ENCODE data around the gene RANGAP1.
A peak's percentile ranks its signal among the peaks of the same experiment; 100 is the strongest.

RANGAP1 gene

GRCh38 chr22:41231369-41231768 is 54.6 kb downstream of the RANGAP1 start:
- DNase-seq: no peak

GRCh38 chr22:41230401-41230785 is 55.6 kb downstream of the RANGAP1 start:
- no peak for DNase-seq

GRCh38 chr22:41229730-41230400 is 56.1 kb downstream of the RANGAP1 start:
- no peak for DNase-seq

- no peak for DNase-seq
Measured at GRCh38 chr22:41229215-41229614, 56.8 kb downstream of the RANGAP1 start.

- DNase-seq: no peak
Measured at GRCh38 chr22:41226723-41227655, 59.0 kb downstream of the RANGAP1 start.

- no peak for DNase-seq
Measured at GRCh38 chr22:41223535-41223934, 62.5 kb downstream of the RANGAP1 start.

GRCh38 chr22:41222846-41223507 is 63.0 kb downstream of the RANGAP1 start:
- no peak for DNase-seq

GRCh38 chr22:41217553-41218157 is 68.3 kb downstream of the RANGAP1 start:
- DNase-seq: peak; percentile 6

GRCh38 chr22:41216984-41217383 is 69.0 kb downstream of the RANGAP1 start:
- no peak for DNase-seq

- no peak for DNase-seq
Measured at GRCh38 chr22:41215926-41216325, 70.1 kb downstream of the RANGAP1 start.

GRCh38 chr22:41215409-41215808 is 70.6 kb downstream of the RANGAP1 start:
- no peak for DNase-seq

GRCh38 chr22:41206719-41207118 is 79.3 kb downstream of the RANGAP1 start:
- DNase-seq: no peak

GRCh38 chr22:41204992-41205900 is 80.7 kb downstream of the RANGAP1 start, which contains the start of gene L3MBTL2:
Gene L3MBTL2, plus strand, starts transcription at chr22:41205312. Its CDS starts 51 bp downstream, at chr22:41205363.
- DNase-seq: peak; percentile 96

GRCh38 chr22:41204066-41204465 is 81.9 kb downstream of the RANGAP1 start:
- DNase-seq: no peak

GRCh38 chr22:41203118-41203517 is 82.9 kb downstream of the RANGAP1 start:
- DNase-seq: no peak

- DNase-seq: no peak
Measured at GRCh38 chr22:41201141-41201540, 84.8 kb downstream of the RANGAP1 start.

GRCh38 chr22:41198027-41198580 is 87.9 kb downstream of the RANGAP1 start:
- peak; percentile 45 for DNase-seq

GRCh38 chr22:41197038-41197972 is 88.7 kb downstream of the RANGAP1 start:
- peak; percentile 70 for DNase-seq

All from NCI-H1694 treated with DMSO at 0.1 percent for 48 hours (cell line).